ENCODE data around the gene FFAR3. TPM values are rescaled to one million over a fixed set of nuclear protein-coding genes. Genes with fewer than 3 reads are reported as not detected.

The FFAR3 gene
- total and polyA plus RNA-seq, 2 of the 13 experiments (the other 11 are each of a cell fraction or from before 2014, with no cell fraction given), result not detected

GRCh38 chr19:35380450-35381124 is 22.3 kb downstream of the FFAR3 start (continued):
- no peak for TF ChIP-seq ZBTB39 (CRISPR knock-in tag; IDR thresholded peaks at IDR 0.05)
- TF ChIP-seq ZNF605 (CRISPR knock-in tag; IDR thresholded peaks at IDR 0.05), result peak; percentile 63; the same call in 1 of the 2 replicates
- TF ChIP-seq MIER2 (CRISPR knock-in tag; IDR thresholded peaks at IDR 0.05), result 0 out of 2 replicates have a peak, but pooled peaks have one; percentile 58
- no peak for TF ChIP-seq E2F2 (CRISPR knock-in tag; IDR thresholded peaks at IDR 0.05; ENCODE audit: borderline replicate concordance)
- peak; percentile 78 for TF ChIP-seq FOXP4 (CRISPR knock-in tag; IDR thresholded peaks at IDR 0.05)
- TF ChIP-seq ONECUT2 (CRISPR knock-in tag; IDR thresholded peaks at IDR 0.05), result no peak
- TF ChIP-seq ZNF782 (CRISPR knock-in tag; IDR thresholded peaks at IDR 0.05; ENCODE audit: borderline replicate concordance), result no peak
- TF ChIP-seq ZNF891 (CRISPR knock-in tag; IDR thresholded peaks at IDR 0.05), result no peak
- TF ChIP-seq MYC (CRISPR knock-in tag; IDR thresholded peaks at IDR 0.05; ENCODE audit: borderline replicate concordance), result peak; percentile 72; the same call in 1 of the 2 replicates
- no peak for TF ChIP-seq ZFP82 (CRISPR knock-in tag; IDR thresholded peaks at IDR 0.05; ENCODE audit: borderline replicate concordance)
- TF ChIP-seq SMARCE1 (IDR thresholded peaks at IDR 0.05; ENCODE audit: borderline replicate concordance), result no peak
- no peak for TF ChIP-seq SP140L (CRISPR knock-in tag; IDR thresholded peaks at IDR 0.05; ENCODE audit: borderline replicate concordance)
- TF ChIP-seq, protein P1, sequence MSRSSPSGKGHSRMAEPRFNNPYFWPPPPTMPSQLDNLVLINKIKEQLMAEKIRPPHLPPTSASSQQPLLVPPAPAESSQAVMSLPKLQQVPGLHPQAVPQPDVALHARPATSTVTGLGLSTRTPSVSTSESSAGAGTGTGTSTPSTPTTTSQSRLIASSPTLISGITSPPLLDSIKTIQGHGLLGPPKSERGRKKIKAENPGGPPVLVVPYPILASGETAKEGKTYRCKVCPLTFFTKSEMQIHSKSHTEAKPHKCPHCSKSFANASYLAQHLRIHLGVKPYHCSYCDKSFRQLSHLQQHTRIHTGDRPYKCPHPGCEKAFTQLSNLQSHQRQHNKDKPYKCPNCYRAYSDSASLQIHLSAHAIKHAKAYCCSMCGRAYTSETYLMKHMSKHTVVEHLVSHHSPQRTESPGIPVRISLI (CRISPR knock-in tag; IDR thresholded peaks at IDR 0.05; ENCODE audit: borderline replicate concordance), result no peak
- no peak for TF ChIP-seq SRF (IDR thresholded peaks at IDR 0.05; ENCODE audit: low read depth, low read length)
- no peak for TF ChIP-seq SAFB2 (CRISPR knock-in tag; IDR thresholded peaks at IDR 0.05; ENCODE audit: borderline replicate concordance, low read depth)
- no peak for TF ChIP-seq GTF2F1 (IDR thresholded peaks at IDR 0.05; ENCODE audit: low read length)
- TF ChIP-seq FOXC1 (CRISPR knock-in tag; IDR thresholded peaks at IDR 0.05; ENCODE audit: borderline replicate concordance), result no peak
- TF ChIP-seq ZNF484 (CRISPR knock-in tag; IDR thresholded peaks at IDR 0.05; ENCODE audit: borderline replicate concordance, low read depth), result no peak
- TF ChIP-seq ZBTB10 (CRISPR knock-in tag; IDR thresholded peaks at IDR 0.05; ENCODE audit: borderline replicate concordance), result no peak
- no peak for TF ChIP-seq GFI1 (CRISPR knock-in tag; IDR thresholded peaks at IDR 0.05; ENCODE audit: borderline replicate concordance)
